OCI-M1 (cell line): ENCODE data around the gene FOXJ3.

Experiments
- DNase-seq: peaks from one replicate; lab custom pipeline; 2025; lab: John Stamatoyannopoulos, UW

The FOXJ3 gene

GRCh38 chr1:42335050-42335808 is at the start of gene FOXJ3:
Gene FOXJ3 (minus strand): TSS chr1:42335235. CDS start chr1:42311093, 24,142 bp downstream.
- peak; percentile 95 for DNase-seq

- DNase-seq: no peak
These were observed 46.2 kb upstream of the FOXJ3 start for GRCh38 chr1:42381280-42381673.

GRCh38 chr1:42380586-42381279 is 45.7 kb upstream of the FOXJ3 start, which contains the start of gene RIMKLA:
Gene RIMKLA (plus strand): TSS chr1:42380792. CDS start chr1:42380935, 143 bp downstream.
- no peak for DNase-seq

- no peak for DNase-seq
These were observed 45.0 kb upstream of the FOXJ3 start for GRCh38 chr1:42379794-42380585.

GRCh38 chr1:42372796-42373195 is 37.8 kb upstream of the FOXJ3 start:
- DNase-seq: peak; percentile 34

- no peak for DNase-seq
These were observed 36.0 kb upstream of the FOXJ3 start for GRCh38 chr1:42370876-42371549.

GRCh38 chr1:42369471-42369870 is 34.4 kb upstream of the FOXJ3 start:
- DNase-seq: no peak

GRCh38 chr1:42368096-42368795 is 33.2 kb upstream of the FOXJ3 start:
- DNase-seq: no peak

GRCh38 chr1:42365118-42365517 is 30.1 kb upstream of the FOXJ3 start:
- DNase-seq: no peak

GRCh38 chr1:42364542-42364941 is 29.5 kb upstream of the FOXJ3 start:
- DNase-seq: no peak

GRCh38 chr1:42364089-42364488 is 29.1 kb upstream of the FOXJ3 start:
- DNase-seq: no peak

- no peak for DNase-seq
These were observed 24.4 kb upstream of the FOXJ3 start for GRCh38 chr1:42359466-42359865.

GRCh38 chr1:42358791-42359190 is 23.8 kb upstream of the FOXJ3 start:
- DNase-seq: no peak

GRCh38 chr1:42350086-42350485 is 15.1 kb upstream of the FOXJ3 start:
- no peak for DNase-seq

- DNase-seq: no peak
These were observed 13.5 kb upstream of the FOXJ3 start for GRCh38 chr1:42348498-42348897.

GRCh38 chr1:42343049-42343448 is 8.0 kb upstream of the FOXJ3 start:
- DNase-seq: no peak

GRCh38 chr1:42340901-42341300 is 5.9 kb upstream of the FOXJ3 start:
- no peak for DNase-seq

- no peak for DNase-seq
These were observed 5.1 kb upstream of the FOXJ3 start for GRCh38 chr1:42340093-42340492.

GRCh38 chr1:42336978-42337377 is 1.9 kb upstream of the FOXJ3 start:
- no peak for DNase-seq

GRCh38 chr1:42335809-42336518 is 929 bp upstream of the FOXJ3 start:
- peak; percentile 49 for DNase-seq
